GM18858 (cell line): ENCODE results near the gene CCDC170.

Experiments used
- ATAC-seq: cut with Tn5 transposase; IDR thresholded peaks from one replicate; pipeline ENCODE4 v1.9.1; 2021; ENCODE audit not compliant: unreplicated experiment

The CCDC170 gene

DNA sequence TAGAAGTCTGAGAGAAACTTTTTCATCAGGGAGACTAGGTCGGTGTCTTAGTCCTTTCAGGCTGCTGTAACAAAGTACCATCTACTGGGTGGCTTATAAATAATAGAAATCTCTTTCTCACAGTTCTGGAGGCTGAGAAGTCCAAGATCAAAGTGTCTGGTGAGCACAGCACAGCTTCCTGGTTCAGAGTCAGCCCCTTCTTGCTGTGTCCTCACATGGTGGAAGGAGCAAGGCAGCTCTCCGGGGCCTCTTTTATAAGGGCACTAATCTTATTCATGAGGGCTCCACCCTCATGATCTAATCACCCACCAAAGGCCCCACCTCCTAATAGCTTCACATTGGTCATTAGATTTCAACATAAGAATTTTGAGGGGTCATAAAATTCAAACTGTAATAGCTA, 122.8 kb downstream of the CCDC170 start:
- no peak for ATAC-seq

- ATAC-seq, result no peak
Measured at GRCh38 chr6:151617539-151617938, 123.7 kb downstream of the CCDC170 start.

DNA sequence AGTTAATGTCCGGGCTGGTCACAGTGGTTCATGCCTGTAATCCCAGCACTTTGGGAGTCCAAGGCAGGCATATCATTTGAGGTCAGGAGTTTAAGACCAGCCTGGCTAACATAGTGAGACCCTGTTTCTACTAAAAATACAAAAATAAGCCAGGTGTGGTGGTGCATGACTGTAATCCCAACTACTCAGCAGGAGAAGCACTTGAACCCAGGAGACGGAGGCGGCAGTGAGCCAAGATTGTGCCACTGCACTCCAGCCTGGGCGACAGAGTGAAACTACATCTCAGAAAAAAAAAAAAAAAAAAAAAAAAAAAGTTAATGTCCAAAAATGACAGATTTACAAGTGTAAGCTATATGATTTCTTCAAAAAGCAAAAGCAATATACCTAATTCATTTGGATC, 124.9 kb downstream of the CCDC170 start:
- no peak for ATAC-seq

DNA sequence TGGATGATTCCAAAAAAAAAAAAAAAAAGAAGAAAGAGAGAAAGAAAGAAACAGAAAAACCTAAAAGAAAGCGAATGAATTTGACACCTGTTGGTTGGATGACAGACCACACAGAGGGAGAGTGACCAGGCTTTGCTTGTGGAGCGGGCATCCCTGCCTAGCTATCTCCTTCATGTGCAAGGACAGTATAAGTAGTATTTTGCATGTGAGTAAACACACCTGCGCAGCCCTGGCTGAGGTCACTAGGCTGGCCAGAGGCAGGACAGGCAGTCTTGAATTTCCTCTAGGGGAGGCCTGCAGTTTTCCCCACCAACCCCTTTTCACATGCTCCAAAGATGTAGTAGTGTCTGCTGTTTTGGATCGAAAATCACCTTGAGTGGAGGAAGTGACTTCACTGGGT, 126.4 kb downstream of the CCDC170 start:
- no peak for ATAC-seq

GRCh38 chr6:151624071-151624470, 130.3 kb downstream of the CCDC170 start:
- no peak for ATAC-seq

DNA sequence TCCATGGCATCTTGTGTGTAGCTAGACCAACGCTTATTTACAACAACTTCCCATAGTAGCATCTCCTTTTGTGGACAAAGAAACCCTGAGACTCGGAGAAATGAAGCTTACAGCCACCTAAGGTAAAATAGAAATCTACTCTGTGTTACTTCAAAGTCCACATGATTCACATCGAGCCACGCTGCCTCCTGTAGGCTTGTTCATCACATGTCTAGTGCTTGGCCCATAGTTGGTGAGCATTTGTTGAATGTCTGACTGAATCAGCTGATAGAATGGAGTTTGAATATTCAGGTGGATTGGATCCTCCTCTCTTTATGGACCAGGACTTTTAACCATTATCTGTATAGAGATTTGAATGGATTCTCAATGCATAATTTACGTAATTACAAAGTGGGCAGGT, 130.7 kb downstream of the CCDC170 start:
- no peak for ATAC-seq

- no peak for ATAC-seq
Measured at GRCh38 chr6:151624900-151625536, 131.2 kb downstream of the CCDC170 start.

DNA sequence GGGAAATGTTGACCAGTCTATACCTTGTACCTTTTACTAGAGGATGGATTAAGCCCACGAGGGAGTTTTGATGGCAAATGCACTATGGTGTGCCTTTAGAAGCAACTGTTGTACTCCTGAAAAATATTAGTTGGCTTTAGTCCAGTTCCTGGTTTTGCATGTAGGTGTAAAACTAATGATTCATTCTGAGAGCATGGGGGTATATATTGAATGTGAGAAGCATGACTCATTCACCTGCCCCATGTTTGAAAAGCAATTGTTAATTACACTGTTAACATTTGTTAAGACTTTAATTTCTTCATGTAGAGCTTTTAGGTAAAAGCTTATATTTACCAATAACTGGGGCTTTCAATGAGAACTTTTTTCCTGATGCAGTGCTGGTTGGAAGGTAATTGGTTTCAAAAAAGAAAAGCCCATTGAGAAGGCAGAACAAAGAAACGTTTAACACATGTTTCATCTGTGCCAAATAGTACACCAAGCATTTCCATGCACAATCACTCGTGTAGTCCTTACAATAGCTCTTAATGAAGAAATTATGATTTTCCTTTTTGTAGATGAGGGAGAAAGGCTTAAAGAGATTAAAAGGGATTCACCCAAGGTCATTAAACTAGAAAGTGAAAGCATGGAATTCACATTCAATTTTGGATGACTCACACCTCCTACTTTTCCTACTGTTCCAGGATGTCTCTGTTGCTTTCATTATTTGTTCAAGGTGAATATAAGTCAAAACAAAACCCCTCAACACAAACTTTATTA, 134.1 kb downstream of the CCDC170 start:
- ATAC-seq, result peak; percentile 68

DNA sequence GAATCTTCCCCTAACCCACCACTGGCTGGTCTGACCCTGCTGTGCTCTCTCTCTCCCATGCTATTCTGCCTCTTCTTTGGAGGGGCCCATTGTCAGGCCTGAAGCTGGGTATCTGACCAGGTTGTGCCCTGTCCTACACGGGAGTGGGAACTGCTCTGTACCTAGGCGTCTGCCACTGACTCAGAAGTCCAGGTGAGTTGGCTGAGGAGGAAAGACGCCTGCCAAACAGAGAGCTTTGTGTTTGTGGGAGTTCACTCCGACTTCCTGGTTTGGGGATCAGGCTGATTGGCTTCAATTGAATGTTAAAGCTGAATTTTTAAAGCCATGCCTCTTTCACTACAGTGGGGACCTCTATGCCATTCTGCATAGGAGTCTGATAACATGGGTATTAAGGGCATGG, 136.0 kb downstream of the CCDC170 start:
- ATAC-seq, result no peak

- no peak for ATAC-seq
Measured at GRCh38 chr6:151630387-151630786, 136.6 kb downstream of the CCDC170 start.

- ATAC-seq, result no peak
Measured at GRCh38 chr6:151630991-151631655, 137.3 kb downstream of the CCDC170 start.

GRCh38 chr6:151632415-151632987, 138.7 kb downstream of the CCDC170 start:
- ATAC-seq, result no peak

- ATAC-seq, result no peak
Measured at GRCh38 chr6:151633526-151634335, 139.9 kb downstream of the CCDC170 start.

- ATAC-seq, result no peak
Measured at GRCh38 chr6:151634336-151634720, 140.5 kb downstream of the CCDC170 start.

- ATAC-seq, result no peak
Measured at GRCh38 chr6:151635741-151636140, 141.9 kb downstream of the CCDC170 start.

DNA sequence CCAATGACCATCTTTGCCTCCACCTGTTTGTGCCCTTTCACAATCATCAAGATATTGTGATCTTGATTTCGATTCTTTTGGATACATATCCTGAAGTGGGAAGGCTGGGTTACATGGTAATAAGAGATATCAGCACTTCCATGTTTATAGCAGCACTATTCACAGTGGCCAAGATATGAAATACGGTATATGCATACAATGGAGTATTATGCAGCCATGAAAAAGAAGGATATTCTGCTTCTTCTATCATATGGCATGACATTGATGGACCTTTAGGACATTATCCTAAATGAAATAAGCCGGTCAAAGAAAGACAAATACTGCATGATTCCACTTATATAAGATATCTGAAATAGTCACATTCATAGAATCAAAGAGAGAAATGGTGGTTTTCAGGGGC, 144.0 kb downstream of the CCDC170 start:
- ATAC-seq, result no peak

- no peak for ATAC-seq
Measured at GRCh38 chr6:151639750-151640149, 145.9 kb downstream of the CCDC170 start.

- no peak for ATAC-seq
Measured at GRCh38 chr6:151641028-151641427, 147.2 kb downstream of the CCDC170 start.

DNA sequence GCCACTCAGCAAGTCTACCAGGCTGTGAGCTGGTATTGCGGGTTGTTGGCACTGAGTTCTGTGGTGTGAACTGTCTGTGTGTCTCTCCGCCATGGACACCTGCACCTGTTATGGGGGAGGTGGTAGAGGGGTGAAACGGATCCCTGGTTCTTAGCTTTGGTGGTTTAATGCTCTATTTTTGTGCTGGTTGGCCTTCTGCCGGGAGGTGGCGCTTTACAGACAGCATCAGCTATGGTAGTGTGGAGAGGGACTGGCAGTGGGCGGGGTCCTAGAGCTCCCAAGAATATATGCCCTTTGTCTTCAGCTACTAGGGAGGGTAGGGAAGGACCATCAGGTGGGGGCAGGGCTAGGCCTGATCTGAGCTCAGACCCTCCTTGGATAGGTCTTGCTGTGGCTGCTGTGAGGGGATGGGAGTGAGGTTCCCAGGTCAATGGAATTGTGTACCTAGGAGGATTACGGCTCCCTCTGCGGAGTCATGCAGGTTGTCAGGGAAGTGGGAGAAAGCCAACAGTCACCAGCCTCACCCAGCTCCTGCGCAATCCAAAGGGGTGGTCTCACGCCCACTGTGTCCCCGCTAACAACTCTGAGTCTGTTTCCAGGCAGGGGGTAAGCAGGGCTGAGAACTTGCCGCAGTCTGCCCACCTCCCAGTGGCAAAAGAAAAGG, 154.3 kb downstream of the CCDC170 start:
- no peak for ATAC-seq

DNA sequence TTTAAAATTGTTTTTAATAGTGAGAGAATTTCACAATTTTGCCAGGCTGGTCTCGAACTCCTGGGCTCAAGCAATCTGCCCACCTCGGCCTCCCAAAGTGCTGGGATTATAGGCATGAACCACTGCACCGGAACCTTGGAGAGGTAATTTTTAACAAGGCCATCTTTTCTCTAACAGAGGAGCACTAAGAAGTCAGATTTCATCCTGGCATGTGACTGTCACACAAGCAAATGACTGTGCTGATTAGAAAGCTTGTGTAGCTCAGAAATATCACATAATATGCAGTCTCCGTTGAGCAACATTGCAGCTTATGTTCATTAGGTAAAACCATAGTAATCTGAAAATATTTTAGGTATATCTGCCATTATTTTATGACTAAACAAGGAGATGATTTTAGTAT, 156.0 kb downstream of the CCDC170 start:
- no peak for ATAC-seq

GRCh38 chr6:151651639-151652038, 157.8 kb downstream of the CCDC170 start:
- no peak for ATAC-seq
